ENCODE measurements around the gene TRPV2.

Gene TRPV2

GRCh38 chr17:16462070-16462864 lies 46.9 kb downstream of the TRPV2 start:
- H3K9ac ChIP-seq: no peak overlapping the region

GRCh38 chr17:16463358-16464302 lies 48.3 kb downstream of the TRPV2 start:
- Histone ChIP-seq H3K27me3 (ENCODE audit: insufficient read depth, low read depth) (no peaks in the 10 kb centered on the region), H2AFZ (ENCODE audit: low read depth) (no peak overlapping the region), H3K36me3 (ENCODE audit: insufficient read depth) (no peaks in the 10 kb centered on the region), H3K4me1 (ENCODE audit: low read depth, poor library complexity, severe bottlenecking) (no peaks in the 10 kb centered on the region), H3K4me2 (no peak overlapping the region), H3K27ac (no peak overlapping the region), H3K79me2 (ENCODE audit: insufficient read depth, low read depth) (no peaks in the 10 kb centered on the region), H3K9ac (no peak overlapping the region), H4K20me1 (ENCODE audit: insufficient read depth) (no peaks in the 10 kb centered on the region), H3K4me3 (IDR thresholded peaks at IDR 0.05; ENCODE audit: insufficient read depth, low read depth, low read length) (no peak overlapping the region)
- no peak for TF ChIP-seq CTCF (conservative IDR thresholded peaks at IDR 0.05; ENCODE audit: low read depth, low read length)

More at GRCh38 chr17:16462070-16462864, 46.9 kb downstream of the TRPV2 start:
- Histone ChIP-seq H3K4me1 (ENCODE audit: low read depth, poor library complexity, severe bottlenecking) (no peaks in the 10 kb centered on the region), H3K79me2 (ENCODE audit: insufficient read depth, low read depth) (no peaks in the 10 kb centered on the region), H3K4me2 (no peak overlapping the region), H2AFZ (ENCODE audit: low read depth) (no peak overlapping the region), H3K36me3 (ENCODE audit: insufficient read depth) (no peaks in the 10 kb centered on the region), H4K20me1 (ENCODE audit: insufficient read depth) (no peaks in the 10 kb centered on the region), H3K27ac (no peak overlapping the region), H3K4me3 (IDR thresholded peaks at IDR 0.05; ENCODE audit: insufficient read depth, low read depth, low read length) (no peak overlapping the region), H3K27me3 (ENCODE audit: insufficient read depth, low read depth) (no peaks in the 10 kb centered on the region)
- no peak for TF ChIP-seq CTCF (conservative IDR thresholded peaks at IDR 0.05; ENCODE audit: low read depth, low read length)

GRCh38 chr17:16464303-16465051 lies 49.1 kb downstream of the TRPV2 start:
- Histone ChIP-seq H3K4me3 (IDR thresholded peaks at IDR 0.05; ENCODE audit: insufficient read depth, low read depth, low read length) (no peak overlapping the region), H2AFZ (ENCODE audit: low read depth) (no peak overlapping the region), H3K27me3 (ENCODE audit: insufficient read depth, low read depth) (no peaks in the 10 kb centered on the region), H3K4me1 (ENCODE audit: low read depth, poor library complexity, severe bottlenecking) (no peaks in the 10 kb centered on the region), H3K36me3 (ENCODE audit: insufficient read depth) (no peaks in the 10 kb centered on the region), H3K9ac (no peak overlapping the region), H3K27ac (no peak overlapping the region), H3K4me2 (no peak overlapping the region), H4K20me1 (ENCODE audit: insufficient read depth) (no peaks in the 10 kb centered on the region), H3K79me2 (ENCODE audit: insufficient read depth, low read depth) (no peaks in the 10 kb centered on the region)
- TF ChIP-seq CTCF (conservative IDR thresholded peaks at IDR 0.05; ENCODE audit: low read depth, low read length): no peak

GRCh38 chr17:16465052-16465312 lies 49.6 kb downstream of the TRPV2 start:
- Histone ChIP-seq H3K36me3 (ENCODE audit: insufficient read depth) (no peaks in the 10 kb centered on the region), H4K20me1 (ENCODE audit: insufficient read depth) (no peaks in the 10 kb centered on the region), H3K4me1 (ENCODE audit: low read depth, poor library complexity, severe bottlenecking) (no peaks in the 10 kb centered on the region), H3K27ac (no peak overlapping the region), H3K79me2 (ENCODE audit: insufficient read depth, low read depth) (no peaks in the 10 kb centered on the region), H3K27me3 (ENCODE audit: insufficient read depth, low read depth) (no peaks in the 10 kb centered on the region), H2AFZ (ENCODE audit: low read depth) (no peak overlapping the region), H3K4me3 (IDR thresholded peaks at IDR 0.05; ENCODE audit: insufficient read depth, low read depth, low read length) (no peak overlapping the region), H3K4me2 (no peak overlapping the region), H3K9ac (no peak overlapping the region)
- no peak for TF ChIP-seq CTCF (conservative IDR thresholded peaks at IDR 0.05; ENCODE audit: low read depth, low read length)
